GM18517 (cell line): ENCODE results near the gene OR8G5.

Experiments used
- ATAC-seq: cut with Tn5 transposase; IDR thresholded peaks from one replicate; pipeline ENCODE4 v1.9.1; 2021; ENCODE audit warnings: mild to moderate bottlenecking, moderate library complexity; ENCODE audit not compliant: unreplicated experiment

OR8G5 gene

GRCh38 chr11:124285610-124286344 is 29.6 kb downstream of the OR8G5 start:
- no peak for ATAC-seq

GRCh38 chr11:124294687-124295086 is 38.5 kb downstream of the OR8G5 start:
- ATAC-seq: no peak

GRCh38 chr11:124296016-124296415 is 39.8 kb downstream of the OR8G5 start:
- no peak for ATAC-seq

DNA sequence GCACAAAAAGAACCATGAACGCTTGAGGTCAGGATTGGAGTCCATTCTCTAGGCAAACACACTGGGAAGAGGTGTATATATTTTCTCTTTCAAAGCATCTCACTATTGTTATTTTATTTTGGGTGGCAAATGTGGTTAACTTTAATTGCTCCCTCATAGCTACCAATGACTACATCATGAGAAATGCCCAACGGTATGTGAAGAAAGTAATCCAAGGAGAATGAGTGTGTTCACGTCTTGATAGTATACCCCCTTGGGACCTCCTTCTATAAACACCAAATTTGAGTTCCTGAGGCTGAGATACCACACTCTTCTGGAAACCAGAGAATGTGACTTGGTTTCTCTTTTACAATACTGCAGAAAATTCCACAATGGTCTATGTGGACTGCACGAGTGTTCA is 41.7 kb downstream of the OR8G5 start:
- no peak for ATAC-seq

- ATAC-seq: no peak
Observed at GRCh38 chr11:124301548-124301947, 45.4 kb downstream of the OR8G5 start.

DNA sequence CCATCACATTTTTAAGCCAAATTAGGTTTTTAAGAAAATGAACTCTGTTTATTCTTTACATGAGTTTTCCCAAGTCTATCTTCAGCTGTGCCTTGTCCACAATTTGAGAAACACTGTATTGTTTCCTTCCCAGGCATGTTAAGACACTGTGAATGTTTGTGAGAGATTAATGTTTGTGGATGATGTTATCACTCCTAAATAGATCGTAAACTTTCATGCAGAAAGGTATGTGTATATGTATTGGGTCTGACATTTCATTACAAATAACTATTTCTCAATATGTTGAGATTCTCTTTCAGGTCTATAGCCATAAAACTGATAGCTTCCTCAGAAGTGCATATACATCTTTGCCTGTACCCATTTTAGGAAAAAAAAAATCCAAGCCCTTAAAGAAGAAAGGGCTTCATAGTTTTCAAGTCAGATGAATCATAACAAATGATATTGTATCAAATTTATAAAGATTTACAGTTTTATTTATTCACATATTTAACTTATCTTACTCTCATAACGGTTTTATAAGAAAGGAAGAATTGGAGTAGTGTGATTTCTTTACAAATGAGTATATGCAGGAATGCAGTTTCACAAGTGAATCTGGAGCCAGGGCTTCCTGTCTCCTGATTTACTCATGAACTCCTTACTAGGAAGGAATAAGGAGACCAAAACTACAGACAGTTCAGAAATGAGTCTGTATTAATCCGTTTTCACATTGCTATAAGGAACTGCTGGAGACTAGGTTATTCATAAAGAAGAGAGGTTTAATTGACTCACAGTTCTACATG is 46.4 kb downstream of the OR8G5 start:
- ATAC-seq: no peak

DNA sequence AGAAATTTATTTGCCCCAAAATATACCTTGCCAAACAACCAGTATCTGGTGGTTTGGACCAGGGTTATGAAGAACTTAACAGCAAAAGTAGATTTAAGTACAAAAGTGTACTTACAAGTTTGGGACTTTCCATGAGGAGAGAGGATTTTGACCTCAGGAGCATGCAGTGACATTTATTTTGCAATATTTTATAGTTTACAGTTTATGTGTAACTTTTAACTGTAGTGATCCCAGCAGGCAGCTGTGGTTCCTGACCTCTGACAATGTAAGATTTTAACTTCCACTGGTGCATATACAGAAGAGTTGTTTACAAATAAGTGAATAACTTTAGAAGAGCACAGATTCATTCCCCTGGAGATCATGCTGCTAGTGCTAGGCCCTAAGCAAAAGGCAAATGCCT is 50.9 kb downstream of the OR8G5 start:
- ATAC-seq: no peak

DNA sequence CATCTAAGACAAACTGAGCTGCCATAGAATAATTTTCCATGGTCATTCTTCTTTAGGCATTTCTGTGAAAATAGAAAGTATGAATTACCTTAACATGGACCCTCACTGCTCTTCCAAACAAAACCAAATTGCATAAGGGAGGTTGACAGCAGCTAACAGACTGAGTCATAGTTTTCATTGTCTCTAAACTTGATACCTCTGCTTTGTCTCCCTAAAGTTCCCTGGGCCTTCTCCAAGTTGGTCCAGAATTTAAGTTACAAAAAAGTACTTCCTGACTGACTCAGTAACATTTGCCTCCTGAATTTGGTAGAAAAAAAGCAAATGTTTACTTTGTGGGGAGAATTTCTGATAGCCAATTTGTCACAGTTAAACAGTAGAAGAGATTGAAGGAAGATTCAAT is 54.5 kb downstream of the OR8G5 start:
- ATAC-seq: no peak

- ATAC-seq: no peak
Observed at GRCh38 chr11:124311269-124311668, 55.1 kb downstream of the OR8G5 start.

DNA sequence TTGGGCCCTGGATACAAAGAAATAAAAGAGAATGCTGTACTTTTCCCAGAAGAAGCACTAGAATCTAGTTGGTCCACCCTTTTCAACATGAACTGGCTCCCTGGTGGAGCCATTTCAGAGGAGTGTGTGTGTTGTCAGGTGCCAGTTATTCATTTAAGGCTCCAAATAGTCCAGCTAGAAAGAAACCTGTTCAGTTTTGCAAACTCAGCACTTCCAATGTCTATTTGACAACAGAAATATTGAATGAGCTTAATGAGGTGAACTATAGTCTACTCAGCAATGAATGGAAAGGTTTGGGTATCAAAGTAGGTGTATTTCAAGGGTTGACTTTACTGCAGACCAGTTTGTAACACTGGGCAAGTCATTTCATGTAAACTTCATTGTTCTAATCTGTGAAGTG is 55.5 kb downstream of the OR8G5 start:
- ATAC-seq: no peak

- no peak for ATAC-seq
Observed at GRCh38 chr11:124313131-124313530, 57.0 kb downstream of the OR8G5 start.

DNA sequence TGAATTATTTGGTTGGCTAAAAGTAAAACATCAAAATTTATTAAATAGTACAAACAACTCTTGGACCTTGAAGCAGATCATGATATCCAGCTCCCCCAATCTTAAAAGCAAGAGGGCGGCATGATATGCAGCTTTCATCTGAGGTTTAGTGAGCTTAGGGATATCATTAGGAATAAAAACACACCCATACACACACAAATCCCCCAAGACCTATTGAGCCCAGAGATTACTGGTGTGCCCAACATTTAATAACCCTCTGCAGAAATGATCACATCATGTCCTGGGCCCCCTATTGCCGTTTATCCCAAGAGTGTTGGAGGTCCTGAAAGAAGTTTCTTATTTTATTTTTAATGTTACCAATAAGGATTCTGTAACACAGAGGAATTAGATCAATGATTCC is 57.7 kb downstream of the OR8G5 start, which contains the start of gene OR8D1:
TSS of gene OR8D1 (minus strand) at position 101 of the 400 bp plus-strand sequence. CDS start 3,183 bp downstream, outside the sequence.
- no peak for ATAC-seq

GRCh38 chr11:124315052-124315451 is 58.9 kb downstream of the OR8G5 start:
- ATAC-seq: no peak
